ENCODE results near the gene BEND7.
"Not testable (repeated sequence)": the region's sequence is repeated elsewhere in the genome, so short reads cannot be mapped to it uniquely, and the experiment has no call there.

BEND7 gene

GRCh38 chr10:13420532-13421307, 108.1 kb downstream of the BEND7 start:
- DNase-seq (ENCODE audit: low spot score), result no peak

- no peak for DNase-seq (ENCODE audit: low spot score)
These were observed 111.2 kb downstream of the BEND7 start for GRCh38 chr10:13417459-13418126.

GRCh38 chr10:13416760-13417159, 112.1 kb downstream of the BEND7 start:
- DNase-seq (ENCODE audit: low spot score), result no peak

GRCh38 chr10:13414855-13415254, 114.0 kb downstream of the BEND7 start:
- DNase-seq (ENCODE audit: low spot score), result peak; percentile 59

GRCh38 chr10:13414137-13414536, 114.7 kb downstream of the BEND7 start:
- no peak for DNase-seq (ENCODE audit: low spot score)

GRCh38 chr10:13412894-13413293, 115.9 kb downstream of the BEND7 start:
- DNase-seq (ENCODE audit: low spot score), result no peak

- no peak for DNase-seq (ENCODE audit: low spot score)
These were observed 124.0 kb downstream of the BEND7 start for GRCh38 chr10:13404791-13405190.

GRCh38 chr10:13404305-13404759, 124.5 kb downstream of the BEND7 start:
- no peak for DNase-seq (ENCODE audit: low spot score)

- not testable (repeated sequence) for DNase-seq (ENCODE audit: low spot score)
These were observed 125.4 kb downstream of the BEND7 start for GRCh38 chr10:13403426-13403825.

- no peak for DNase-seq (ENCODE audit: low spot score)
These were observed 126.8 kb downstream of the BEND7 start for GRCh38 chr10:13402021-13402420.

- DNase-seq (ENCODE audit: low spot score), result no peak
These were observed 127.7 kb downstream of the BEND7 start for GRCh38 chr10:13401142-13401541.

GRCh38 chr10:13400196-13400965, 128.4 kb downstream of the BEND7 start:
- no peak for DNase-seq (ENCODE audit: low spot score)

- no peak for DNase-seq (ENCODE audit: low spot score)
These were observed 129.1 kb downstream of the BEND7 start for GRCh38 chr10:13399752-13400151.

- no peak for DNase-seq (ENCODE audit: low spot score)
These were observed 129.6 kb downstream of the BEND7 start for GRCh38 chr10:13399236-13399635.

- DNase-seq (ENCODE audit: low spot score), result no peak
These were observed 131.8 kb downstream of the BEND7 start for GRCh38 chr10:13397052-13397451.

GRCh38 chr10:13396369-13396768, 132.4 kb downstream of the BEND7 start:
- DNase-seq (ENCODE audit: low spot score), result no peak

GRCh38 chr10:13395540-13395939, 133.3 kb downstream of the BEND7 start:
- no peak for DNase-seq (ENCODE audit: low spot score)

- no peak for DNase-seq (ENCODE audit: low spot score)
These were observed 135.2 kb downstream of the BEND7 start for GRCh38 chr10:13393640-13394039.

- no peak for DNase-seq (ENCODE audit: low spot score)
These were observed 136.1 kb downstream of the BEND7 start for GRCh38 chr10:13392701-13393100.

Measured in HuH-7.5 (cell line).